Measurements from ENCODE around the gene ABCA3. TPM values are rescaled to one million over a fixed set of nuclear protein-coding genes. Genes with fewer than 3 reads are reported as not detected.

The ABCA3 gene
- total RNA-seq, 2 donors from 2014 or later: 3.3 to 3.5 TPM

GRCh38 chr16:2333231-2333630, 7.3 kb downstream of the ABCA3 start:
- no peaks in the 10 kb centered on the region for H3K9me3 ChIP-seq (ENCODE audit: control insufficient read depth, low read length)
- H3K9ac ChIP-seq (ENCODE audit: extremely low read depth, low read length, poor library complexity, severe bottlenecking): no peak overlapping the region
- 95 to 96% methylated on average over 9 of the region's 9 CpGs for WGBS, 2 experiments (ENCODE audit: insufficient coverage in 1 of 2, insufficient read length in 1 of 2)
- peaks cover 9% of the 10 kb centered on the region for H3K27me3 ChIP-seq (ENCODE audit: control insufficient read depth, insufficient read depth, low read length, poor library complexity, severe bottlenecking)
- no peaks in the 10 kb centered on the region for H3K9me3 Mint-ChIP-seq
- no peaks in the 10 kb centered on the region for H3K4me1 ChIP-seq (ENCODE audit: control insufficient read depth, insufficient read depth, low read length)
- no peak overlapping the region for H3K27ac ChIP-seq (ENCODE audit: low read depth, low read length)
- H3K4me3 Mint-ChIP-seq: no peak overlapping the region
- H3K27me3 Mint-ChIP-seq (ENCODE audit: insufficient read depth): peaks cover 20% of the 10 kb centered on the region
- no peak for TF ChIP-seq CTCF (conservative IDR thresholded peaks at IDR 0.05)
- no peak for DNase-seq
- H3K36me3 Mint-ChIP-seq (ENCODE audit: low read depth): no peaks in the 10 kb centered on the region
- no peak overlapping the region for H3K4me3 ChIP-seq (ENCODE audit: low read length)
- no peaks in the 10 kb centered on the region for H3K36me3 ChIP-seq (ENCODE audit: control insufficient read depth, insufficient read depth, low read length)
- no peaks in the 10 kb centered on the region for H3K4me1 Mint-ChIP-seq
- H3K27ac Mint-ChIP-seq: no peak overlapping the region

DNA sequence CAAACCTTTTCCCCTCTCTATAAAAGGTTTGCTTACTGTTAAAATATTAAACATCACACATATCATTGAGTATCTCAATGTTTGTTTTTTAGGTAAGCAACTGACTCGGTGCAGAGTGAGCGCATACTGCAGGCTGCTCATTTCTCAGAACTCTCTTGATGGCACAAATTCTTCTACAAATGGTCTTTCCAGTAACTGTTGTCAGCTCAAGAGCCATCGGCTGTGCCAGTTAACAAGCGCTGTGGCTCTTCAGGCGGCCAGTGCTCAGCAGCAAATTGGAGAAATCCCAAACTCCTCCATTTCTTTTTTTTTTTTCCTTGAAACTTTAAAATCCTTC, 8.6 kb downstream of the ABCA3 start:
- Histone ChIP-seq H3K27ac (ENCODE audit: low read depth, low read length) (no peak overlapping the region), H3K36me3 (ENCODE audit: control insufficient read depth, insufficient read depth, low read length) (no peaks in the 10 kb centered on the region), H3K4me3 (ENCODE audit: low read length) (no peak overlapping the region), H3K4me1 (ENCODE audit: control insufficient read depth, insufficient read depth, low read length) (no peaks in the 10 kb centered on the region), H3K27me3 (ENCODE audit: control insufficient read depth, insufficient read depth, low read length, poor library complexity, severe bottlenecking) (no peaks in the 10 kb centered on the region), H3K9me3 (ENCODE audit: control insufficient read depth, low read length) (no peaks in the 10 kb centered on the region), H3K9ac (ENCODE audit: extremely low read depth, low read length, poor library complexity, severe bottlenecking) (no peak overlapping the region)
- peaks cover 12% of the 10 kb centered on the region for H3K27me3 Mint-ChIP-seq (ENCODE audit: insufficient read depth)
- no peak for TF ChIP-seq CTCF (conservative IDR thresholded peaks at IDR 0.05)
- WGBS, 2 experiments (ENCODE audit: insufficient coverage in 1 of 2, insufficient read length in 1 of 2): 83 to 89% methylated on average over 5 of the region's 5 CpGs
- no peaks in the 10 kb centered on the region for H3K36me3 Mint-ChIP-seq (ENCODE audit: low read depth)
- no peak overlapping the region for H3K27ac Mint-ChIP-seq
- no peaks in the 10 kb centered on the region for H3K9me3 Mint-ChIP-seq
- no peak overlapping the region for H3K4me3 Mint-ChIP-seq
- DNase-seq: no peak
- H3K4me1 Mint-ChIP-seq: no peaks in the 10 kb centered on the region

DNA sequence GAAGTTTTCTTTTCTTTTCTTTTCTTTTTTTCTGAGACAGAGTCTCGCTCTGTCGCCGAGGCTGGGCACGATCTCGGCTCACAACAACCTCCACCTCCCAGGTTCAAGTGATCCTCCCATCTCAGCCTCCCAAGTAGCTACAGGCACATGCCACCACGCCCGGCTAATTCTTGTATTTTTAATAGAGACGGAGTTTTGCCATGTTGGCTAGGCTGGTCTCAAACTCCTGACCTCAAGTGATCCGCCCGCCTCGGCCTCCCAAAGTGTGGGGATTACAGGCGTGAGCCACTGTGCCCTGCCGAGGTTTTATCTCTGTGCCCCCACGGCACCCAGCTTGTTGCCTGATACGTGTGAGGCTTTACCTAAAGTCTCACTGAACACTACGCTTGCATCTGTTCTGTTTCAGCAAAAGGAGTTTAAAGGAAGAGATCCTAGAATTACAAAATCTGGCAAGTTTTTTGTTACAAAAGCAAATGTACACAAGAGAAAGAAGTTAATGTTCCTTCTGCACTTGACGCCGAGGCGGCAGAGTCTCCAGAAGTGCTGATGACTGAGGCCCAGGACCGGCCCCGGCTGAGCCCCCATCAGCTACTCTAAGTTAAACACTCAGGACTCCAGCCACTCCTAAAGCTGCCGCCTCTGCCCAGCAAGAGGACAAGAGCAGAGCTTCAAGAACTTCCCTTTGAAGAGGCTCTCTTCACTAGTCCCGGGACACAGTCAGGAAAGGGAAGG, 9.2 kb downstream of the ABCA3 start:
- Mint-ChIP-seq H3K4me1 (no peaks in the 10 kb centered on the region), H3K27ac (no peak overlapping the region), H3K27me3 (ENCODE audit: insufficient read depth) (peaks cover 12% of the 10 kb centered on the region), H3K36me3 (ENCODE audit: low read depth) (no peaks in the 10 kb centered on the region), H3K4me3 (no peak overlapping the region), H3K9me3 (no peaks in the 10 kb centered on the region)
- Histone ChIP-seq H3K27ac (ENCODE audit: low read depth, low read length) (no peak overlapping the region), H3K4me3 (ENCODE audit: low read length) (no peak overlapping the region), H3K4me1 (ENCODE audit: control insufficient read depth, insufficient read depth, low read length) (no peaks in the 10 kb centered on the region), H3K27me3 (ENCODE audit: control insufficient read depth, insufficient read depth, low read length, poor library complexity, severe bottlenecking) (no peaks in the 10 kb centered on the region), H3K9me3 (ENCODE audit: control insufficient read depth, low read length) (no peaks in the 10 kb centered on the region), H3K36me3 (ENCODE audit: control insufficient read depth, insufficient read depth, low read length) (no peaks in the 10 kb centered on the region), H3K9ac (ENCODE audit: extremely low read depth, low read length, poor library complexity, severe bottlenecking) (no peak overlapping the region)
- 86 to 92% methylated on average over 21 to 23 of the region's 23 CpGs for WGBS, 2 experiments (ENCODE audit: insufficient coverage in 1 of 2, insufficient read length in 1 of 2)
- TF ChIP-seq CTCF (conservative IDR thresholded peaks at IDR 0.05): no peak
- DNase-seq: no peak
